ENCODE results near the gene CD48.

Gene CD48

DNA sequence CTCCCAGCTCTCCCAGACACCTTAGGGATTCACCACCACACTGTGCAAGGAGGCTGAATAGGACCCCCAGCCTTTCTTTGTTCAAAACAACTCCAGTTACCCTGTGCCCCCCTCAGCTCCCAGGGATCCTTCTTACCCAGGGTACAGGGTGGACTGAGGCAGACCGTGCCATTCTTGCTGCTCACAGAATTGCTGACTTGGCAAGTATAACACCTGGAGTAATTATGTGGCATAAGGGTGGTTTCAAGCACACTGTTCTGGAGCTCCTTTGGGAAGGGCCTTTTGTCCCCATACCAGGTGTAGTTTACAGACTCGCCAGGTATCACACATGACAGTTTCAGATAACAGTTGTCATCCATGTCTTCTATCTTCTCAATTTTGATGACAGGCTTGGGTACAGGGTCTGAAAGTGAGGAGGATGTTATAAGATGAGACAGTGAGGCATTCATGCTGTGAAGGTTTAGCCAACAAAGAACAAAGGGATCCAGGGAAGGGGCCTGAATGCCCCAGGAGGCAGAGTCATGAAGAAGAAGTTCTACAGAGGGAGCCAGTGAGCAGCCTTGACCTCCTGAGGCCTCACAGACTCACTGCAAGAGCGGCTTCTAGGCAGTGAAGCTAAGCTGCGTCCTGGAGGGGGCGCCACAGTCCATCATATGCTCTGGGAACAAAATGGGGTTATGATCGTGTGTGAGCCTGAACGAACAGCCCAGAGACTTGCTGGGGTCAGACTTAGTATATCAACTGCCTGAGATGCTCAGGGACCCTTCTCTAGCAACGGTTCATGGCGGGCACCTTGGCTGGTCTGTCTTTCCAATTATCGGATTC lies 30.3 kb downstream of the CD48 start:
- in situ Hi-C loops (cut with MboI; ENCODE audit: low sequenced_read_pairs), result loop anchor here (10.0 kb wide), 2 partner anchors 84 to 274 kb away; partner anchors contain the start of gene ITLN2

DNA sequence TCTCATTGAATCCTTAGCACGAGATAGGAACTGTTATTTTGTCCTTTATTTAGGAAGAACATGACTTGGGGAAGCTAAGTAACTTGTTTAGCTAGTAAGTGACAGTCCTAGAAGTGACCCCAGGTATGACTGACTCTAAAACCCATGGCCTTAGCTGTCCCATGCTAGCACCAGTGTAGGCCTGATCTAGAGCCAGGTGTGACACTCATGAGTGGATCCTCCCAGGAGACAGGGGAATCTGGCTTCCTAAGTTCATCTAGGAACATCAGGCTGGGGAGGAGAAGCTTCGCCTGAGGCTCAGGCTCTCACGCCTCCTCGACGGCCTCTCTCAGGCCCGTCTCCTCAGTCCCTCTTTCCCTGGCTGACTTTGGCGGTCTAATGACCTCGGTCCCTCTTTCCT lies 31.2 kb downstream of the CD48 start:
- in situ Hi-C loops (cut with MboI; ENCODE audit: low sequenced_read_pairs), result loop anchor here (10.0 kb wide), 2 partner anchors 84 to 274 kb away; partner anchors contain the start of gene ITLN2

DNA sequence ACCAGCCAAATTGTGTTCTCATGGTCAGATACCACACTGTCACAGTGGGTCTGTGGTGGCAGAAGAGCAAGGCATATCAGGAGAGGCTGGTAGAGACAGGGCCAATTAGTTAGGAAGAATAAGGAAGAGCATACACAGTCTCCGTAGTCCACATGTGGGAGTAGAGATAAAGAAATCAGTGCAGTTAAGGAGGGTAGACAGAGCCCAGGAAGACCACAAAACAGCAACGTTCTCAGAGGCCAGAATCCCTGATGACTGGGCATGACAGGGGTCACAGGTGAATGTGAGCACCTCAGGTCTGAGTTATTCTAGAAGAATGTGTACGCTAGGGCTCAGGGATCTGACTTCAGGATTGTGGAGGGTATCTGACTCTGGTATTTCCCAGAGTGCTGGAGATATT lies 31.7 kb downstream of the CD48 start:
- in situ Hi-C loops (cut with MboI; ENCODE audit: low sequenced_read_pairs), result loop anchor here (10.0 kb wide), 2 partner anchors 85 to 275 kb away; partner anchors contain the start of gene ITLN2

DNA sequence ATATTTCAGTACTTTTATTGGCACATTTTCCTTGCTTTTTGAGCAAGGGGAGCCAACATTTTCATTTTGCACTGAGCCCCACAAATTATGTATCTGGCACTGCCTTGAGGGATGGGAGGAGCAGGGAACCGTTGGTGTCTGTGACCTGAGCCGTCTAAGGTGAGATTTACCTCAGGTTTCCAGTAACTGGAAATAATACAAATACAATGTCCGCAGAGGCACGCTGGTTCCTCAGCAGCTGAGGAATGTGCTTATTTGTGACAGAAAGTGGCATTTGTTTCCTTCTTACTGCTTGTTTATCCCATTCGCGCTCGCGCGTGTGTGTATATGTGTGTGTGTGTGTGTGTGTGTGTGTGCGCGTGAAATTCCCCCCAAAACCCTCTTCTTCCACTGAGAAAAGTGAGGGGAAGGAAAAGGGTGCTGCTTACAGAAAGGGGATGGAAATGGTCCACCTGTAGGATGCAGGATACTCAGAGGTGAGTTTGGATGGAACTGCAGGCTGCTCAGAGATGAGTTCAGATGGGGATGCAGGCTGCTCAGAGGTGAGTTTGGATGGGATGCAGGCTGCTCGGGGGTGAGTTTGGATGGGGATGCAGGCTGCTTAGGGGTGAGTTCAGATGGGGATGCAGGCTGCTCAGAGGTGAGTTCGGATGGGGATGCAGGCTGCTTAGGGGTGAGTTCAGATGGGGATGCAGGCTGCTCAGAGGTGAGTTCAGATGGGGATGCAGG lies 34.6 kb downstream of the CD48 start:
- in situ Hi-C loops (cut with MboI; ENCODE audit: low sequenced_read_pairs), result no loop called here

DNA sequence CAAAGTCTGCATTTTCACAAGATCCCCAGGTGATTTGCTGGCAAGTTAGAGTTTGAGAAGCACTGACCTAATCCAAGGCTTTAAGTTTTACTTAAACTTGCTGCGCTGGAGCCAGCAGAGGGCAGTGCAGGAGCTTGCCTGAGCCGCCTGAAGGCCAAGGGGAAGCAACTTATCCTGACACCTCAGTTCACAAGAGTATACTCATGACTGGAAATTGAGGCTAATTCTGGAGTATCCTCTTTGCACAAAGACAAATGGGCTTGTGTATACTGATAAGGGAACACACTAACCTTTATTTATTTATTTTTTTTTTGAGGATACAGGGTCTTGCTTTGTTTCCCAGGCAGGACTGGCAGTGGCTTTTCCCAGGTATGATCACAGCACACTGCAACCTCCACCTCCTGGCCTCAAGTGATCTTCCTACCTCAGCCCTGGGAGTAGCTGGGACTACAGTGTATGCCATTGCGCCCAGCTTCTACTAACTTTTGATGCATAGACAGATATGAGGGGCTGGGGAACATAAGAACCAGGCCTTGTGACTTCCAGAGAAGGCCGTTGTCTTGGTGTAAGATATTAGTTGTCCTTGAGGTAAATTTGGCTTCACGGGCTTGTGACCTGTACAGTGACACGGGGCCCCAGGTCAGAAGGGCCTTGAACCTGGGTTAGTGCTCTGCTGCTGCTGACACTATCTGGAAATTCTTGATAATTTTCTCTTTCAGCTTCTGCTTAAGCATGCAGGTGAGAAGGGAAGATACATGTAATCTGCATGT lies 35.8 kb downstream of the CD48 start:
- in situ Hi-C loops (cut with MboI; ENCODE audit: low sequenced_read_pairs), result no loop called here

DNA sequence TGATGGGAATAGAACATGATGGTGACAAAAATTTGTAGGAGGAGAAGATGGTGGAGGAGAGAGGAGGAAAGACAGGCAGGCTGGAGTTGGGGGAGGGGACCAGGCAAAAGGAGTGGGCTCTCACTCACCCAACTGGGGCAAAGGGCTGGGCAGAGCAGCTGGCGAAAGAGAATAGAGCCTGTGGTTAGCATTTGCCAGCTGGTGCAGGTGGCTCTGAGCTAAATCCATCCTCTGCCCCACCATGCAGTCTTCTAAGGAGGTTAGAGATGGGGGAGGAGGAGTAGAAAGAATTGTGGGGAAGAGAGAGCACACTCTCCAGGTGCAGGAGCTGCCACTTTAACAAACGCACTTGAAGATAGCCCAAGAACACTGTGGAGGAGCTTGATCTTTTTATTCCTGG lies 37.2 kb downstream of the CD48 start:
- in situ Hi-C loops (cut with MboI; ENCODE audit: low sequenced_read_pairs), result no loop called here

DNA sequence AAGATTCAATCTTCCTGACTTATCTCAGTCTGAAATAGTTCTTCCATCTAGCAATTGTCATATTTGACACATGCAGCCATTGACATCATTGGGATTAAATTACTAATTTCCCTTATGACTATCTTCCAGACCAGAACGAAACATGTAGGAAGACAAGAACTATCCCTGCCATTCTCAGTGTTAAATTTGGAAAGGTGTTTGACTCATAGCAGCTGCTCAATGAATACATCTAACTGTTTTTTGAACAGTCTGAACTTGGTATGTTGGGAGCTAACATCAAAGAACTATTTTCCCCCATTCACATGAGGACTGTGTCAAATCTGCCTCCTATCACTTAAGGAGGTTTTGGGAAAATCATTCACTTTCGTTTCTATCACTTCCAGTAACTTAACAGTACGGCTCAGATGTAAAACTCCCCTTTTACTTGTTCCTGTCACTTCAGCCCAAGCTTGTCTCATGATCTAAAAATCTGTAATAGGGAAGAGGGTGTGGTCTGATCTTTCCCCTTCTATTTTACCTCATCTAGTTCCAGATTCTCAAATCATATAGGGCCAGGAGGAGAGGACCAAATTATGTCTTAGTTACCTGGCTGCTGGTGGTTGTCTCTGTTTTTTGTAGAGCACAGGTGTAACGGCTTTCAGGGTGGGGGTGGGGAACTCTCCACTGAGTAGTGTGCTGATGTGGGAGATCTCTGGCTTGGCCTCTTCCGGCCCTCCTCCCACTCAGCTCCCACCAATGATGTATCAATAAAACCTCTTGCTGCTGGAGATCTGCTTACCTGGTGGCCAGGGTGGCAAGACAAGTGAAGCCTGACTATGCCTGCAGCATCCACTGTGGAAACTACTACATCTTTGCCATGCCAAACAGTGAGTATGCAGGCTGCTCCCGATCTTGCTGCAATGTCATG lies 38.6 kb downstream of the CD48 start:
- in situ Hi-C loops (cut with MboI; ENCODE audit: low sequenced_read_pairs), result no loop called here

DNA sequence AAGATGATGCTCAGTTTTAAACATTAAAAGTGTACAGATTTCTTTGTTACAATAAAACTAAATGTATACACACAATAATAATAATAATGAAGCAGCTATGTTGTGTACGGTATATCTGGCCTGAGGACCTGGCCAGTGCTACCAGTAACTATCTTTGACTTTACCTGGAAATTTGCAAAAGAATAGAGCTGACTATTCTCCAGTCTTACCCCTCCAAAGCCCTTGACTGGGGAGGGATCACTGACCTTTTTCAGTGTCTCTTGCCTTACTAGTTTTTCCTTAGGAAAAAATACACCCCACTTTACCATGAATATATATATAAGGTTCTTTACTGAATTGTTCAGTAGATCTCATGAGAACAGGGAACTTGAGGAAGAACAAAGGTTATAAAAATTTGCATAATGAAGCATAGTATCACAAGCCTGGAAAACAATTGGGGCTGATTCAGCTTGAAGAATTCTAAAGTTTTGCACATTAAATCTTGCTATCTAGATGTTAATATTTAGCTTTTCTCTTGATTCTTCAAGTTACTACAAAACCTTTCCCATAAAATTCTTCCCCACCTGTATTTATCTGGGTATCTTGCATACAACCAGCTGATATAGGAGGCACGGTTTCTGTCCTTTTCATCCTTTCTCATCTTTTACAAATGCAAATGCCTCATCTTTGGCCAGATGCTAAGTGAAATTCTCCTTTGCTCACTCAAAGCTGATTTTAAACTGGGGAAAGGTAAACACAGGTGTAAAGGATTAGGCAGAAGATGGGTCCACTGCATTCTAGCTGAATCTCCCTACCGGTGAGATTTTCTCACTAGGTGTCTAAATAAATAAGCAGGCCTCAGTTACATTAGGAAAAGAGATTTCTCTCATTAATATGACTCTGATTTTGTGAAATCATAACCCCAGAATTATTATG lies 39.8 kb downstream of the CD48 start:
- in situ Hi-C loops (cut with MboI; ENCODE audit: low sequenced_read_pairs), result no loop called here

DNA sequence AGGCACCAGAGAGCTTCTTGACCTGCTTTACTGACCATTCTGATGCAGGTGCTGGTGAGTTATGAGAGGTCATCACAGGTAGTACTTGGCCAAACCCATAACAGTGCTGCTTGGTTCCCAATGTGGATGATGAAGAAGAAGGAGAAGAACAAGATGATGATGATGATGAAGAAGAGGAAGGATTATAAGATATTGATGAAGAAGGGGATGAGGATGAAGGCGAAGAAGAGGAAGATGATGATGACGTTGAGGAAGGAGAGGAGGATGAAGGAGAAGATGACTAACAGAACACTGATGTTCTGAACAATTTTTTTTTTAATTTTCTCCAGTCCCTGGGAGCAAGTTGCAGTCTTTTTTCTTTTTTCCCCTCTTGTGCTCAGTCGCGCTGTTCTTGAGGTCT lies 40.9 kb downstream of the CD48 start:
- in situ Hi-C loops (cut with MboI; ENCODE audit: low sequenced_read_pairs), result no loop called here

DNA sequence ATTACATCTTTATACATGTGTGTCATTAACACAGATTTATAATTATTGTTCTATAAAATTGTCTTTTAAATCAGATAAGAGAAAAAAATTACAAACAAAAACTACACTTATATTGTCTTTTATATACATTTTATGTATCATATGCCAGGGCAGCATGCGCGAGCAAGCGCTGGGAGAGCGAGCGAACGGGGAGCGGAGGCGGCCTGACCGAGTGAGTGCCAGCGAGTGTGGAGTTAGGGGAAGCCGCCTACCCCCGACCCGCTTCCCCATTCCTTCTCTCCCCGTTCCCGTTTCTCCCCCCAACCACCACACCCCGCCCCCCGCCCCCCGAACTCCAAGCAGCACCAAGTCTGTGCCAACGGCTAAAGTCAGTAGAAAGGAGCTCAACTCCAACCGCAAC lies 41.8 kb downstream of the CD48 start:
- in situ Hi-C loops (cut with MboI; ENCODE audit: low sequenced_read_pairs), result no loop called here

DNA sequence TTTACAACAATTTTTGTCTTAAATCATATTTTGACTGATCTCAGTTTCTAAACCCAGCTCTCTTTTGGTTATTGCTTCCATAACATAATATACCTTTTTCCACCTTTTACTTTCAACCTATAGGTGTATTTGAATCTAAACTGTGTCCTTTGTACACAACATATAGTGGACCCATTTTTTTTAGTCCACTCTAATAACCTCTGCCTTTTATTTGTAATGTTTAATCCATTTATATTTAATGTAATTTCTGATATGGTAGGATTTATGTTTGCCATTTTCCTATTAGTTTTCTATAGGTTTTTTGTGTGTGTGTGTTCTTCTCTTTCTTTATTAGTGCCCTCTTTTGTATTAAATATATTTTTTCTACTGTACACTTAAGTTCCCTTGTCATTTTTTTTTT lies 42.3 kb downstream of the CD48 start:
- in situ Hi-C loops (cut with MboI; ENCODE audit: low sequenced_read_pairs), result no loop called here

DNA sequence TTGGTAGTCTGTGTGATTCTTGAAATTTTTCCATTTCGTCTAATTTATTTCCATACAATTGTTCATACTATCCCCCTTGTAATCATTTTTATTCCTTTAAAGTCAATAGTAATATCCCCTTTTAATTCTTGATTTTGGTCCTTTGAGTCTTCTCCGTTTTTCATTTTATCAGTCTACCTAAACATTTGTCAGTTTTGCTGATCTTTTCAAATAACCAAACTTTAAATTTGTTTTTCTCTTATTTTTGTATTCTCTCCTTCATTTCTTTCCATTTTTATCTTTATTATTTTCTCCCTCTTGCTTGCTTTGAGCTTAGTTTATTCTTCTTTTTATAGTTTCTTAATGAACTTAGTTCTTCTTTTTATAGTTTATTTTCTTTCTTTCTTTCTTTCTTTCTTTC lies 43.7 kb downstream of the CD48 start:
- in situ Hi-C loops (cut with MboI; ENCODE audit: low sequenced_read_pairs), result no loop called here

DNA sequence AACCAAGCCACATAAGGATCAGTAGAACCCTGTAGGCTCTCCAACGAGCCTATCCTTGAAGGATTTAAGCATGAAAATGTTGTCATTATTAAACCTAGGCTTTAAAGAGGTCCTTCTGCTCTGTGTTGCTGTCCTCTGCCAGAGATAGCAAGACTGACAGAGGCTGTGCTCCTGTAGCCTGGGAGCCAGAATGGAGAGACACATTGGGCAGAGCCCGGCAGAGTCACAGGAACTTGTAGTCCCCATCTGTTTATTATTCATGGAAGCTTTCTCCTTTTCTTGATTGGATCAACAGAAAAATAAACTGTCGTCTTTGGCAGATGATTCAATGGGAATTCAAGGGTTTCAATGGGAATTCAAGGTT lies 45.6 kb downstream of the CD48 start:
- in situ Hi-C loops (cut with MboI; ENCODE audit: low sequenced_read_pairs), result no loop called here

DNA sequence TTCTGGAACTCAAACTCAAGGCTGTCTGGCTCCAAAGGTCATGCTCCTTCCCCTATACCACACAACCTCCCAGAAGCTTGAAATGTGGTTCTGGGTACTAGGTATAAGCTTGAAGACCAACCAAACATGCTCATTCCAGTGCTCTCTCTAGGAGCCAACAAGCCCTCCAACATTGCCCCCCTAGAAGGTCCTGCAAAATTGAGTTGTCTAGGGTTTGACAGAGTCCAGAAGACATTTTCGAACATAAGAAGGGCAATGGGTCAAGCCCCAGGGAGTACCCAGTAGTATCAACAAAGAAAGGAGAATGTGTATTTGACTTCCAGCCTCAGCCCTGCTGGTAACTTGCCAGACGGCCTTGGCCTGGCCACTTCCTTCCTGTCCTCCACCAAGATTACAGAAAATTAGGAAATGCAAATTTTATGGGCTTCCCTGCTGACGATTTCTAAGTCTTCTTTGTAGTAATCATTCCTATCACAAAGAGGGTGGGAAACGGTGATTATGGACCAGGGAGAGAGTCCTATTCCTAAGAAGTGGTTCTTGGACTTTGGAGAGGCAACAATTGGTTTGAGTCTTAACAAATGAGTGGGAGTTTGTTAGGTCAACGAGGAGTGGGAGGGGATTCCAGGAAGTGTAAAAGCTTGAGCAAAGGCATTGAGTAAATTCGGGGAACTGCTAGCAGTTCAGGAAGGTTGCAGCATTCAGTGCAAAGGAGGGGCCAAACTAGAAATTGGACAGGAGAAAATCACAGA lies 46.1 kb downstream of the CD48 start:
- in situ Hi-C loops (cut with MboI; ENCODE audit: low sequenced_read_pairs), result no loop called here

DNA sequence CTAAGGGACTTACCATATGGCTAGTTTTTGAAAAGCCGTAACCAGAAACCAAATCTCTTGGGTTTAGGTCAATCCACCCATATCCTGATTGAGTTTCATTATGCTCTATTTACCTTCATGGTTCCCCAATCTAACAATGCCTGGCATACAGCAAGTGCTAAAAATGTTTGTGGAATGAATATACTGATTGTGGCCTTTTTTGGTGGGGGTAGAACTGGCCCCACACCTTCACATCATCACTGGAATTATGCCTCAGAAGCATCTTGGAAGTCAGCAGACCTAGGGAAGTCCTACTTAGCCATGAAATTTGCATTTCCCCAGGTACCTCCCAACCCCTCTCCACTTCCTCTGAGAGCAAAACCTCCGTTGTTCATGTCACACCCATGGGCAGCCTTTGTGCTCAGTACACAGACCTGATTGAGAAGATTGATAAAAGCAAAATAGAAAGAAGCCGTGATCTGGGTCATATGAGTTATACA lies 47.0 kb downstream of the CD48 start:
- in situ Hi-C loops (cut with MboI; ENCODE audit: low sequenced_read_pairs), result no loop called here

DNA sequence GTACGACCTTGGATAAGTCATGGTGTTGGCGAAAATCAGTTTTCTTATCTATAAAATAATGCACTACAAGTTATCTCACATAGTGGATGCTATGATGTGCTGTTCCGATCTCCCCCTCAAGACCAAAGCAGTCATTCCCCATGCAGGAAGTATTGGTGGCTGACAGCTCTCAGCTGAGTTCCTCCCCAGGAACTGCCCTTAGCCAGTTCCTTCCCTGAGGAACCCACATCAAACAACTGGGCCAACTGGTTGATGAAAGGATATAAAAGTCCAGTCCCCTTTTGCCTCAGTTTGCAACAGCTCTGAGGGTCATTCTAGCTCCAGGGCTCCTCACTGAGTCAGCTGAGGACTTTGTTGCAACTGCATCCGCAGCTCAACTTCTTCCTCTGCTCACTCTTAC lies 48.7 kb downstream of the CD48 start:
- in situ Hi-C loops (cut with MboI; ENCODE audit: low sequenced_read_pairs), result no loop called here

DNA sequence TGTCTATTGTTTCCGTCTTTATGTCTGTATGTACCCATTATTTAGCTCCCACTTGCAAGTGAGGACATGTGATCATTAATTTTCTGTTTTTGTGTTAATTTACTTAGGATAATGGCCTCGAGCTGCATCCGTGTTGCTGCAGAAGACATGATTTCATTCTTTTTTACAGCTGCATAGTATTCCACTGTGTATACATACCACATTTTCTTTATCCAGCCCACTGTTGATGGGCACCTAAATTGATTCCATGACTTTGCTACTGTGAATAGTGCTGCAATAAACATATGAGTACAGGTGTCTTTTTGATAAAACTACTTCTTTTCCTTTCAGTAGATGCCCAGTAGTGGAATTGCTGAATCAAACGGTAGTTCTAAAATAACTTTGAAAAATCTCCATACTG lies 52.1 kb downstream of the CD48 start:
- in situ Hi-C loops (cut with MboI; ENCODE audit: low sequenced_read_pairs), result no loop called here

DNA sequence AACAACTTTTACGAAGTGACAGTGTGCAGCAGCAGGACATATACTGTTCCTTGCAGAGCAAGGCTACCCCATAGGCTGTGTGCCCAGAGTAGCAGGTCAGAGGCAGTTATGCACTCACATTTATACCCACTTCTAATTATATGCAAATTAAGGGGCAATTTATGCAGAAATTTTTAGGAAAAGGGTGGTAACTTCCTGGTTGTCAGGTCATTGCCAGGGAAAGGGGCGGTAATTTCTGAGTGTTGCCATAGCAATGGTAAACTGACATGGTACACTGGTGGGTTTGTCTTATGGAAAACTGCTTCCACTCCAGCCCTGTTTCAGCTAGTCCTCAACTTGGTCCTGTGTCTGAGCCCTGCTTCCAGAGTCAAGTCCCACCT lies 52.8 kb downstream of the CD48 start:
- in situ Hi-C loops (cut with MboI; ENCODE audit: low sequenced_read_pairs), result no loop called here

All from HL-60/S4 treated with retinoic acid at 250 ng/mL for 4 days and 3 days (cell line).